PC-9 (cell line): ENCODE measurements around the gene GPATCH4.

Experiments used
- CTCF ChIP-seq: fragments of 200-600 bp; sonication (generic); conservative IDR thresholded peaks from 2 replicates; pipeline ENCODE4 v1.6.1; 2017; ENCODE audit warnings: mixed run types, antibody characterized with exemption, mild to moderate bottlenecking, moderate library complexity
- EZH2 ChIP-seq: fragments of 200-600 bp; sonication (generic); IDR thresholded peaks from 2 replicates; pipeline ENCODE4 v1.8.0; 2017; ENCODE audit warnings: antibody characterized with exemption, low read depth

- TF ChIP-seq CTCF (no peak), EZH2 (no peak)
Observed at GRCh38 chr1:156578055-156578454, 23.2 kb downstream of the GPATCH4 start.
